HG03159 (cell line): ENCODE data around the gene HSPA12A.

Experiments used
- ATAC-seq: cut with Tn5 transposase; IDR thresholded peaks from one replicate; pipeline ENCODE4 v1.9.1; 2021; ENCODE audit warnings: mild to moderate bottlenecking, moderate library complexity; ENCODE audit not compliant: unreplicated experiment

Gene HSPA12A, protein sequence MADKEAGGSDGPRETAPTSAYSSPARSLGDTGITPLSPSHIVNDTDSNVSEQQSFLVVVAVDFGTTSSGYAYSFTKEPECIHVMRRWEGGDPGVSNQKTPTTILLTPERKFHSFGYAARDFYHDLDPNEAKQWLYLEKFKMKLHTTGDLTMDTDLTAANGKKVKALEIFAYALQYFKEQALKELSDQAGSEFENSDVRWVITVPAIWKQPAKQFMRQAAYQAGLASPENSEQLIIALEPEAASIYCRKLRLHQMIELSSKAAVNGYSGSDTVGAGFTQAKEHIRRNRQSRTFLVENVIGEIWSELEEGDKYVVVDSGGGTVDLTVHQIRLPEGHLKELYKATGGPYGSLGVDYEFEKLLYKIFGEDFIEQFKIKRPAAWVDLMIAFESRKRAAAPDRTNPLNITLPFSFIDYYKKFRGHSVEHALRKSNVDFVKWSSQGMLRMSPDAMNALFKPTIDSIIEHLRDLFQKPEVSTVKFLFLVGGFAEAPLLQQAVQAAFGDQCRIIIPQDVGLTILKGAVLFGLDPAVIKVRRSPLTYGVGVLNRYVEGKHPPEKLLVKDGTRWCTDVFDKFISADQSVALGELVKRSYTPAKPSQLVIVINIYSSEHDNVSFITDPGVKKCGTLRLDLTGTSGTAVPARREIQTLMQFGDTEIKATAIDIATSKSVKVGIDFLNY

DNA sequence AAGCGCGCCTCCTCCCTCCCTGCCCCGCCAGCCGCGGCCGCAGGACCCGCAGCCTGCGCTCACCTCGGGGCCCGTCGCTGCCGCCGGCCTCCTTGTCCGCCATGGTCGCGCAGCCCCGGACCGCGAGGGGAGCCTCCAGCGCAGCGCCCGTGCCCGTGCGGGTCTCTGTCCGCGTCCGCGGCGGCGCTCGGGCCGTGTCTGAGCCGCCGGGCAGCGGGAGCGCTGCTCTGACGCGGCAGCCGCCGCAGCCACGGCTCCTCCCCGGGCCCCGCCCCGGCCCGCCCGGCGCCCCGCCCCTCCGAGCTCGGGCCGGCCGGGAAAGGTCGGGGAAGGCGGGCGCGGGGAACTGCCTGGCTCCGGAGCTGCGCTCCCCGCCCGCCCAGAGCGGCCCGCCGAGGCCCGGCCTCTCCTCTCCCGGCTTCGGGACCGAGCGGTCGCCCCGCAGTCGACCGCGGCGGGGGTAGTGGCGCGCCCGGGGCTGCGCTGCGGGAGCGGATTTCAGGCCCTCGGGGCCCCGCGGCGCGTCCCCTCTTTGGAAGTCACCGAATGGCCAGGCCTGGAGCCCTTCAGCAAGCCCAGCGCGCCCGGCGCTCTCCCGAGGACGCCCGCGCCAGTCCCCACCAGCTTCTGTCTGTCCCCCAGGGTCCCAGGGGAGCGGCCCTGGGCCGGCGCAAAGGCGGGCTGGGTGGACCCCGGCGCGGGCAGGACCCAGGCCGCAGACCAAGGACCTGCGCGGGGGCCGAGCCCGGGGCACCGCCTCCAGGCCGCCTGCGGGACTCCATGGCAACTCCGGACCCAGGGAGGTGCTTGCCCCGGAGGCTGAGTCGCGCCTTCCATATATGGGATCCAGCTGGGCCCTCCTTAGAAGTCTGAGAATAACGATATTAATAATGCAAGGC is at the start of gene HSPA12A:
Gene HSPA12A, minus strand, starts transcription at position 200 of the 899 bp plus-strand sequence. Its CDS starts 97 bp downstream, at position 103.
- ATAC-seq, result peak; percentile 90

DNA sequence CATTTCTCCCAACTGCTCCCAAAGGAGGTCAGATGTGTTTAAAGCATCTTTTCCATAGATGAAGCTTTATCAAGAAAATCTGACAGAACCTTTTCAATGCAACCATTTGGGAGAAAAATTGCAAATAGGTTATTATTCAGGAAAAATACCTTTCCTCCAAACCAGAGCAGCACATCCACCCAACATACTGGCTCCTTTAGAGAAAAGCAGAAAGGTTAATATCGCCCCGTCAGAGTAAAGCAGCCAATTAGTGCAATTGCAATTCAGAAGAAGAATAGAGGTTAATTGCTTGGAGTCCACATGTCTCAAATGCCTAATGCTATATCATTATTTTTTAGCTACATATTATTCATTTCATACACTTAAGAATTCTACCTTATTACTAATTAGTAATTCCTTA is 48.9 kb upstream of the HSPA12A start:
- no peak for ATAC-seq

DNA sequence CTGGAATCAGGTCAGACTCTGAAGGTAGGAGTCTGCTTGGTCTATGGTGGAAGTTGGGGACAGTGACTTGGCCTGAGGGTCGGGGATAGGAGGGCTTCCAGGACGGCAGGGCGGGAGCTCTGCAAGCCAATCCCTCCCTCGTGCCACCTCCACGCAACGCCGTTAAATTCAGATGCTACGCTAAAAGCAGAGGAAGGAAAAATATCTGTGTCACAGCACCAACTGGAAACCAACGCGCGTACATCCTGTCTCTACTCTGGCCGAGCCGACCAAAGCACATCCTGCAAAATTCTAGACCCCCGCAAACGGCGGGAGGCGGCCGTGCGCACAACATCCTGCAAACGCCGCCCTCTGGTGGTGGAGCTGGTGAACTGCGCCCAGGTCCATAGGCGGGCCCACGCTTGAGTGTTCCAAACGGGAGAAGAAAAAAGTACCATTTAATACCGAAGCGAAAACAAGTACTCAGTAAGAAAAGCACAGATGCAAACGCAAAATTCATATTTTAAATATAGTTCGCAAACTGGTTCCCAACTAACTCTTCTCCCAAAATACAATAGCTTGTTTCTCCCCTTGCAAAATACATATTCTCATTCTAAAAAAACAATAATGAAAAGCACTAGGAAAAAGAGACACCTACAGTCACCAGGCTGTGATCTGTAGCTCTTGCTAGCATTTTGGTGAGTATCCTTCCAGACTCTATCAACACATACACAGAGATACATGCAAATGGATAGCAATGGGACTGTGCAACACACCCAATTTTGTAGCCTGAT is 45.7 kb upstream of the HSPA12A start:
- peak; percentile 89 for ATAC-seq

DNA sequence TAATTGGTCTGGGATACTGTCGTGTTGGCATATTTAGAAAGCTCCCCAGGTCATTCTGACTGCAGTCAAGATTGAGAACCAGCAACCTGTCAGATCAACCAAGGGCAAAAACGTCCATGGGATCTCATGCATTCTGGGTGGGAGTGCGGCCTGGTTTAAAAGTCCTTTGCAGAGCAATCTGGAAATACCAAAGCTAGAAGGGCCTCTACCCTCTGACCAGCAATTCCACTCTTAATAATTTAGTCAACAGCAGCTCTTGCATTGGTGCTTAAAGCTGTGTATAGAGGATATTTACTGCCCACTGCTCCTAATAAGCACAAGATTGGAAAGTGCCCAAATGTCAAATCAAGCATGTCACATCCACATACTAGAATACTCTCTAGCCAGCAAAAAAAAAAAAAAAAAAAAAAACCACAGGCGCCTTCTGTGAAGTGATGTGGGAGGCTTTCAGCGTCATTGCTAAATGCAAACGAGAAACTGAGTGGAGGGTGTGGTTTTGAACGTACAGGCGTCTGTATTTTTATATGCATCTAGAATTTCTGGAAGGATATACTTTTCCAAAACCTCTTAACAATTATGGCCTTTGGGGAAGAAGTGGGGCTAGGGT is 44.8 kb upstream of the HSPA12A start:
- ATAC-seq, result no peak

DNA sequence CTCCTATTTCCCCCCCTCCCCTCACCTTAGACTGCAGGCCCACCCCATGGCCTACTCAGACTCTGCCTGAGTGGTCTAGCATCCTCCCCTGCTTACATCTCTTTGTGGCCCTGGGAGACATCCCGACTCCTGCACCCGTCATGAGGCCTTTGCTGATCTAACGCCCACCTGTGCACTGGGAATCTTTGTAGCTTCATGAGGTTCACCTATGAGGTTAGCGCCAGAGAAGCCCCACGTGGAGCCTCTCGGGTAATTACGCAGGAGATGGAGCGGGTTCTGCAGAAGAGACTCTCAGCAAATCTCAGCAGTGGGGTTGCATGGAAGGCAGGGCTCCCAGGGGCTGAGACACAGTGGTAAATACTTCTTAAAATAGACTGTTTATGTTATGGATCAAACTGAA is 43.5 kb upstream of the HSPA12A start:
- no peak for ATAC-seq

DNA sequence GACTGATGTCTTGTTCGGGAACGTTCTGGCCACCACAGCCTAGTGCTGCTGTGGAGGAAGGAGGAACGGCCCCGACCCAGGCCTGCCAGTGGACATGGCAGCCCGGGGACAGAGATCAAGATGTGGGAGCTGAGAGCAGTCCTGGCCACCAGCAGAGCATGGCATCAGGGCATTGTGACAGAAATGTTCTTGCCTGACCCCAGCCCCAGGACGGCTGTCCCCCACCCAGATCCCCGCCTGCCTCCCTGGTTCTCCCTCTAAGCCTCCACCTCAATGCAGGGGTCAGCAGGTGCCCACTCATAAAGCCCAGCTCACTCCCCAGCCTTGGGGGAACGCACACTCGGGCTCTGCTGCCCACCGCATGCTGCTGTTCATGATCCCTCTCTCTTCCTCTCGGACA is 42.9 kb upstream of the HSPA12A start:
- ATAC-seq, result no peak

DNA sequence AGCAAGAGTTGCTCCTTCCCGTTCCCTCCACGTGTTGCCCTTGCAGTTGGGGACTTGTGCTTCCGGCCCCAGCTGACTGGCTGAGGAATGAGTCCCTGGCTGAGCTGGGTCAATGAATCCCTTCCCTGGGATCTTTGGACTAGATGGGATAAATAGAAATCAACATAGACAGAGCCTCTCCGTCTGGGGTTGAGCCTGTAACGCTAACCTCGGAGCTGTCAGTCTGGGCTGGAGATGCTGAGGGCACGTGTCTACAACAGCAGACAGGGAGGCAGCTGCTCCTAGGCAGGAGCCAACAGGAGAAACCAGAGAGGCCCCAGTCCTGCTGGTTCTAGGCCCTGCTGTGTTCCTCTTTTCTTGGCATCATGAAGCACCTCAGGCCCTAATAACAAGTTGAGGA is 42.3 kb upstream of the HSPA12A start:
- no peak for ATAC-seq

DNA sequence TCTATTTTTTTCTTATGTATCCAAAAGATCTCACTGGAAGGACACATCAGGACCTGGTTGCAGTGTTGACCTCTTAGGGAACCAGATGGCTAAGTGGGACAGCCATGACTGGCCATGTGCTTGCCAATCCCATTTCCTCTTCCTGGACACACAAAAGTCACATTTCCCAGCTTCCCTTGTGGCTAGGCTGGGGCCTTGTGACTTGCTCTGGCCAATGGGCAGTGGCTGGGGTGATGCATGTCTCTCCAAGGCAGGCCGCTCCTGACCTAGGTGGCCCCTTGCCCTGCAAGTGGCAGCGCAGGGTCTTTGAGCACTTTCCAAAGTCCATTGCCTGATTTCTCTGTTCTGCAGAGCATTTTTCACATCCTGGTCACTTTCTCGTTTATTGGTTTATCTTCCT is 41.7 kb upstream of the HSPA12A start:
- no peak for ATAC-seq

DNA sequence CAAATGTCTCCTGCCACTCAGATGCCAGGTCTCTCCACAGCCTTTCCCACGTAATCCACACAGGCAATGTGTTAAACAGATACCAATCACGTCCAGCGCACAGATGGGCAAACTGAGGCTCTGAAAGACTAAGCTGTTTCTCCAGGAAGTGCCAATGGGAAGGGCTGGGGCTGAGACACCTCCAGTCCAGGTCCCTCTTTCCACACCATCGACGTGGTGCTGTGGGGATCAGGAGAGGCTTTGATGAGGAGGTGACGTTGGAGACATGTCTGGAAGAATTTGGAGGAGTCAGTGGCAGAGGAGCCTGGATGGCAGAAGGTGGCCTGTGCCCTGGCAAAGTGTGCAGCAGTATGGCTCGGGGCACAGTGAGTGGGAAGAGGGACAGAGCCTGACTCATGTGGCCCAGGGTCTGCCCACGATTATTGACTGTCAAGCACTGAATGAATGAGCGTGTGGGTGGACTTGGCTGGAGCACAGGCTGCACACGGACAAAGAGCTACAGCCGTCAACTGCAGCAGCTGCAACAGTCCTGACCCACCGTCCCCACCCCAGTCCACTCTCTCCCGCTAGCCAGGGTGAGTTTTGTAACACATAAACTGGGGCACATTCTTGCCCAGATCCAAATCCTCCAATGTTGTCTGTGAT is 40.8 kb upstream of the HSPA12A start:
- no peak for ATAC-seq

DNA sequence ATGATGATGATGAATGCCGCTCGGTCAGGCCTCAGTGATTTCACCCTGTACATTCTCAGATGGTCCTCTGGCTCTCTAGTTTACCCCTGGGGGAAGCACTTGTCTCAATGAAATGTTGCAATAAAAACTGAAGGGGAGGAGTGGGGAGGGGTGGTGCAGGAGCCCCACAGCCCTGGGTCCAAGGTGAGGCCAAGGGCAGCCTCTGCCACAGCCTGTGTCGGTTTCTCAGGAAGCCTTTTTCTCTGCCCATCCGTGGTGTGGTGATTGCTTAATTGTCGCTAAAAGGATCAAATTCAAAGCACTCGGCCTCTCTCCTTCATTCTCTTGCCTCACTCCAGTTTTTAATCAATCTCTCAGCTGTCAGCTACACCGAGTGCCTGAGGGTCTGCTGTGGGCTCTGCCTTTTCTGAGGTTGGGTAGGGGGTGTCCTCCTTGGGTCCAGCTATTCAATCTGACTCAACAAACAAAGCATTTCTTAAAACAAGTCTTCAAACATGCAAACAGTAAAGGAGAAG is 39.1 kb upstream of the HSPA12A start:
- no peak for ATAC-seq

DNA sequence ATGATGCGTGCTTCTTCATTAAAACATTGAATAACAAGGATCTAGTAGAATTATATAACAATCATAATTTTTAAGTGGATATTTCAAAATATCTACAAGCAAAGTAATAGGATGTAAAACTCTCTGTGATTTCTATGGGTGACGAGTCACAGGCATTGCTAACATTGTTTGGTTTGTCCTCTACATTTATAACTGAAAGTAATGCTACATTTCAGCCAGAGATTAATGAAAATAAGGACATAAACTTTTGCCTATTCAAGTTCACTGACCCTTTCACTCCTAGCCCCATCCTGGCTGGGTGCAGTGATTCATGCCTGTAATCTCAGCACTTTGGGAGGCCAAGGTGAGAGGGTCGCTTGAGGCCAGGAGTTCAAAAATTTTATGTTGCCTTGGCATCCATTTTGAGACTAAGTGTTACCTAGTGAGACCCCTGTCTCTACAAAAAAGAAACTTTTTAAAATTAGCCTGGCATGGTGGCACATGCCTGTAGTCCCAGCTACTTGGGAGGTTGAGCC is 38.4 kb upstream of the HSPA12A start:
- no peak for ATAC-seq

DNA sequence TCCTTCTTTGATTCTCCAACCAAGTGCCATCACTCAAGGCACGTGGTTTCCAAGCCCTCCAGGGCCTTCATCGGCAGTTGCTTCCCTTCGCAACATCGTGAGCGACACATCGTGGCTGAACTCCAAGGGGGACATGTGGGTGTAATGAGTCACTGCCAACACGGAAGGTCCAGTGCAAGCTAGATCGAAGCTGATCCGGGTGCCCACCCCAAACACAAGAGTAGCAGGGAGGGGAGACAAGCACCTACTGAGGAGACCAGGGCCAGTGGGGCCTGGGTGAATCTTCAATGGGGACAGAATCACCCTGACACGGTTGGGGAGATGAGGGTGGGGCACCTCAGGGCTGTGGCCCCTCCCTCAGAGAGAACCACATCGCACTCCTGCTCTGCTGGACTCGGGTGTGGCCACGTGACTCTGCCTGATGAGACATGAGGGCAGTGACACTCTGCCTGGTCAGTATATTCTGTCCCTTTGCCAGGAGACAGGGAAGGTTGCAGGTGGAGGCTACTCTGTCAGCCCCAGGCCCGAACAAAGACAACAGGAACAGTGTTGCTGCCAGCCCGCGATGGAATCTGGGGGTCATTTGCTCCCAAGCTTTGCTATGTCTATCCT is 36.8 kb upstream of the HSPA12A start:
- no peak for ATAC-seq

DNA sequence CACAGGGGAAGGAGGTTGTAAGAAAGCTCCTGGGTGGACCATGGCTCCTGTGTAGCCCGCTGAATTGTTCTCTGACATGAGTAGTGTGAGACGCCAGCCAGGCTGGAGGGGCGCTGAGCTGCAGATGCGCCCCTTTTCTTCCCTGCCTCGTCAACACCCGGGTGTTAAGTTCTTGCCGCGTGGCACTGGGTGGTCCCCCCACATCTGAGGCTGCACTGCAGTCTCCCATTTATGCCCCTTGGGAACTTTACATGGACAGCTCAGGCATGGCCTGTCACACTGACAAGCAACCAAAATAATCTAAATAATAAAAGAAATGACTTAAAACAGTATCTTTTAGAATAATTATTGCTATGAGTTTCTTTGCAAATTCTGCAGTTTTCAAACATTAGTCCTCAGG is 34.6 kb upstream of the HSPA12A start:
- no peak for ATAC-seq

DNA sequence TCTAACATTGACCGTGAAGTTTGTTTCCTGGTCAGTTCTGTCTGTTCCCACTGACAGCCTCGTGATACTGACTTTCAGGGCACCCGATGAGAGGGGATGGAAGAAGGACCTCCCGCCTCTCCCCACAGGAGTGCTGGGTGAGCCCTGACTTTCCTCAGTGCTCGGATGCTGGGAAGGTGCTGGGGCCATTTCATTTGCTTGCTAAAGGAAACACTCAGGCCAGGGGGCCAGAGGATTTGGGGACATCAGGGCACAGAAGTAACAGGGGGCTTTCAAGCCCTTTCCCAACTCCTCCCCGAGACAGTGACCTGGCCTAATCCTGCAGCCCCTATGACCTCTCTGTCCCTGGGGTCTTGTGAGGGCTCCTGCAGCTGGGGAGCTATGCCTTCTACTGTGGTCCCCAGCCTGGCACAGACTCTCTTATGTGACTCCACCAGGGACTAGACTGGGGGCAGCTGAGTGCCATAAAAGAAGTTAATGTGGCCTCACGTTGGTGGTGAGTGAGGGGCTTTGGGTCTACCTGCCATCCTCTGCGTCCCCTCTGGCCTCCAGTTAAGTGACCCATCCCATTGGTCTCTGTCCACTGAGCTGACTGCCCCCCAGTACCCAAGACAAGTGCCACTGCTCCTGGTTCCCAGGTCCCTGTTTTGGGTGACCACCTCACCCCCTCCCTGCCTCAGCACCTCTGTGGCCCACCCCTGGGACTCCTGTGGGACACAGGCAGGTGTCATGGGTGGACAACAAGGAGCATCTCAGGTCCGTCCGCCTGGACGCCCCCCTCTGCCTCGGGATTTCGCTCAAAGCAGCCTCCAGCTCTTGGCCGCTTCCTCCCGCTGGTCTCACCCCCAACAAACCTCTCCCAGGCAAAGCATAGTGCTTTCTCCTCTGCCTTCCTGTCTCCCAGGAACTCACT is 33.4 kb upstream of the HSPA12A start:
- no peak for ATAC-seq

DNA sequence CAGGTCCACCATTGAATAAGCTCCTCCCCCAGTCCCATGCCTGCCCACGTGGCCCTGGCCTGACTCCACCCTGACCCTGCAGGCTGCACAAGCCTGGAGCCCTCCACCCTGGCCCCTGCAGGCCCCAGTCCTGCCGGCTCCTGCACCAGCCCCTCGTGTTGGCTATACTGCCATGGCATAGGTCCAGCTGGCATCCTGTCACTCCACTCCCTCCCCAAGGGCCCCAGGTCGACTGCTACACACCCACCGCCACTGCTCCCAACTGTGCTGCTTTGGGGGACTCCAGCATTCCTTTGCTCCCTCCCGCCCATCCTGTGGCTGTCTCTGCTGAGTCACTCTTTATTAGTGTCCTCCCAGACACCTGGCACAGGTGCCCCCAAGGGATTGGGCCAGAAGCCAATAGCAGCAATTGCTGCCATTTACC is 32.4 kb upstream of the HSPA12A start:
- no peak for ATAC-seq

DNA sequence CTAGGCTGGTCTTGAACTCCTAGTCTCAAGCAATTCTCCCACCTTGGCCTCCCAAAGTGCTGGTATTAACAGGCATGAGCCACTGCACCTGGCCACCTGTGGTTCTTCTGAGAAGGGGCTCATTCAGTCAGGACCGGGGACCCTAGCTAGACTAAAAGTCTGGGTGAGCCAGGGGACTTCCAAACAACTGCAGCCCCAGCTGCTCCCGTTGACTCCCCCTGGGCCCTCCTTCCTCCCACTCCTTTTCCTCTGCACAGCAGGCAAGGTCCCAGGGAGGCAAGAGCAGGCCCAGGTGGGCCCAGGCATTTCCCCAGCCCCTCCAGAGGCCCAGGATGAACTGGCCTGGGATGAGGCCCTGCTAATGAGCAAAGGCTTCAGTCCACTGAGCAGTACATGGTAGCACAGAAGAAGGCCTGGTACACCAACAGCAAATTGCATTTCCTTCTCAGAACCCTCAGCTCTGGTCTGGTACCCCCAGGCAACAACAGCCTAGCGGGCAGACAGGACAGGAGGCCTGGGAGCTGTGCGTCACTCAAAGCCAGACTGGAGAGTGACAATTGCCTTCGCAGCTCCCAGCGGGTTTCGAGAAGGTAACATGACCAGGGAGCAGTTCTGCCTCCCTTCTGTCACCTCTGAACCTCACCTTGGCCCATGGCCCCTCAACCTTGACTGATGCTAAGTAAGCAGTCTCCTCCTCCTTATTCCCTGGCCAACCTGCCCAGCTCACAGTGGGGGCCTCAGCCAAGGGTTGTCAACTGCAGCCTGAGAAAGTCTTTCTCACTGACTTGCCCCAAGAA is 30.7 kb upstream of the HSPA12A start:
- ATAC-seq, result no peak

DNA sequence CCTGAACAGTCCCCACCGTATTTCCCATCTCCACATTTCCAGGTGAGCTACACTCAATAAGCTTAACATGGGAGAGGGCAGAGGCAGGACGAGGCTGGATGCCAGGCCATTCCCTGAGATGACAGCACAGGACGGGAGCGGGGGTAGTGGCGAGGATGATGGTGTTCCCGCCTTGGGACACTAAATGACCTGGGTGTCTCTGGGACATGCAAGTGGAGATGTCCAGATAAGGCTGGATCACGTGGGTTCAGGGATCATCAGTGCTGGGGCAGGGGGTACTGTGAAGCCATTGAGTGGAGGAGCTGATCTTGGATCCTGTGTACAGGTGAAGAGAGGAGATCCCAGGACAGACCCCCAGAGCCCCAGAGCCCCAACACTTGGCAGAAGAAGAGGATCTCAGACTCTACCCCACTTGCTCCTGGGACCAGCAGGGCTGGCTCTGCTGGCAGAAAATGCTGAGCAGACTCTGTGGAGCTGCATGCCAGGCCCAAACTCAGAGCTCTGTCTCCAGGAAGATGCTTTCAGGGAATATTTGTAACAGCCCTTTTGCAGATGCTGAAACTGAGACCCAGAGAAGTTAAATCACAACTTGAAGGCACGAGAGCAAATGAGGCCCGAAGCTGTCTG is 29.7 kb upstream of the HSPA12A start:
- ATAC-seq, result no peak
